Peyer's patch (tissue), 4 donors: Measurements from ENCODE around the gene RAPGEF1.

Source experiments
- POLR2A ChIP-seq, 2 donors: fragments of 450-650 bp; IDR thresholded peaks; one replicate each; pipeline ENCODE4 v1.5.1; 2017; ENCODE audit warnings: antibody characterized with exemption in 2 of 2, mild to moderate bottlenecking in 2 of 2, moderate library complexity in 2 of 2
- TF ChIP-seq, protein P1 (sequence below), 6 experiments: fragments of 450-650 bp in 4 of 6; fragments of 200-600 bp in 2 of 6; sonication (generic) in 1 of 6; IDR thresholded peaks; one replicate each; pipeline ENCODE4 v1.5.1; 2017 to 2019; ENCODE audit warnings: antibody characterized with exemption in 6 of 6, mild to moderate bottlenecking in 3 of 6, moderate library complexity in 1 of 6

- no peak for TF ChIP-seq POLR2A (IDR thresholded peaks at IDR 0.05)
- TF ChIP-seq, protein P1, sequence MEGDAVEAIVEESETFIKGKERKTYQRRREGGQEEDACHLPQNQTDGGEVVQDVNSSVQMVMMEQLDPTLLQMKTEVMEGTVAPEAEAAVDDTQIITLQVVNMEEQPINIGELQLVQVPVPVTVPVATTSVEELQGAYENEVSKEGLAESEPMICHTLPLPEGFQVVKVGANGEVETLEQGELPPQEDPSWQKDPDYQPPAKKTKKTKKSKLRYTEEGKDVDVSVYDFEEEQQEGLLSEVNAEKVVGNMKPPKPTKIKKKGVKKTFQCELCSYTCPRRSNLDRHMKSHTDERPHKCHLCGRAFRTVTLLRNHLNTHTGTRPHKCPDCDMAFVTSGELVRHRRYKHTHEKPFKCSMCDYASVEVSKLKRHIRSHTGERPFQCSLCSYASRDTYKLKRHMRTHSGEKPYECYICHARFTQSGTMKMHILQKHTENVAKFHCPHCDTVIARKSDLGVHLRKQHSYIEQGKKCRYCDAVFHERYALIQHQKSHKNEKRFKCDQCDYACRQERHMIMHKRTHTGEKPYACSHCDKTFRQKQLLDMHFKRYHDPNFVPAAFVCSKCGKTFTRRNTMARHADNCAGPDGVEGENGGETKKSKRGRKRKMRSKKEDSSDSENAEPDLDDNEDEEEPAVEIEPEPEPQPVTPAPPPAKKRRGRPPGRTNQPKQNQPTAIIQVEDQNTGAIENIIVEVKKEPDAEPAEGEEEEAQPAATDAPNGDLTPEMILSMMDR (IDR thresholded peaks at IDR 0.05) = no peak
Measured at GRCh38 chr9:131557855-131558548, 181.9 kb downstream of the RAPGEF1 start.
